Choroid plexus epithelial cell (primary cell): ENCODE results near the gene TMOD1.

ENCODE experiments used
- DNase-seq: peaks from one replicate; pipeline ENCODE4 v3.0.0-alpha.2; 2010; ENCODE audit warnings: low read depth
- H3K4me3 ChIP-seq: 2 replicates; pipeline ENCODE4 v1.5.1; 2011; ENCODE audit warnings: low read depth, mild to moderate bottlenecking, control low read depth, low read length, moderate library complexity
- TF ChIP-seq, protein P1 (sequence below): conservative IDR thresholded peaks from 2 replicates; pipeline ENCODE4 v1.5.1; 2011; ENCODE audit warnings: low read depth, mild to moderate bottlenecking, control low read depth, inconsistent platforms, low read length, moderate library complexity

Gene TMOD1

DNA sequence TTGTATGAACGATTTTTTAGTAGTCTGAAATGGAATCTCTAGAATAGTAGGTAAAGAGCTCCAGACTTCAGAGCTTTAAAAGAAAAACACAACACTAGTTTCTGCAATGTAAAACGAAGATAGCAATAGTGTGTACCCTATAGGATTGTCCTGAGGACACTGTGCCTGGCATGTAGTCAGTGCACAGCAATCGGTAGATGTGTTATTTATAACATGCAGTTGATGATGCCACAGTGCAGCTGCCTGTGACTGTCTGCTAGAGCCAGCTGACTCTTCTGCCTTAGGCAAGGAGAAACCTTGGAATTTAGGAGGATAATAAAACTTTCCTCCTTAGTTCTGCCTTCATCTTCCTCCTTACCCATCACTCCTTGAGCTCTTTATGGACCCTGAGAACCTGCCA, 27.7 kb upstream of the TMOD1 start:
- TF ChIP-seq, protein P1, sequence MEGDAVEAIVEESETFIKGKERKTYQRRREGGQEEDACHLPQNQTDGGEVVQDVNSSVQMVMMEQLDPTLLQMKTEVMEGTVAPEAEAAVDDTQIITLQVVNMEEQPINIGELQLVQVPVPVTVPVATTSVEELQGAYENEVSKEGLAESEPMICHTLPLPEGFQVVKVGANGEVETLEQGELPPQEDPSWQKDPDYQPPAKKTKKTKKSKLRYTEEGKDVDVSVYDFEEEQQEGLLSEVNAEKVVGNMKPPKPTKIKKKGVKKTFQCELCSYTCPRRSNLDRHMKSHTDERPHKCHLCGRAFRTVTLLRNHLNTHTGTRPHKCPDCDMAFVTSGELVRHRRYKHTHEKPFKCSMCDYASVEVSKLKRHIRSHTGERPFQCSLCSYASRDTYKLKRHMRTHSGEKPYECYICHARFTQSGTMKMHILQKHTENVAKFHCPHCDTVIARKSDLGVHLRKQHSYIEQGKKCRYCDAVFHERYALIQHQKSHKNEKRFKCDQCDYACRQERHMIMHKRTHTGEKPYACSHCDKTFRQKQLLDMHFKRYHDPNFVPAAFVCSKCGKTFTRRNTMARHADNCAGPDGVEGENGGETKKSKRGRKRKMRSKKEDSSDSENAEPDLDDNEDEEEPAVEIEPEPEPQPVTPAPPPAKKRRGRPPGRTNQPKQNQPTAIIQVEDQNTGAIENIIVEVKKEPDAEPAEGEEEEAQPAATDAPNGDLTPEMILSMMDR, result no peak
- DNase-seq, result no peak
- no peak overlapping the region for H3K4me3 ChIP-seq

DNA sequence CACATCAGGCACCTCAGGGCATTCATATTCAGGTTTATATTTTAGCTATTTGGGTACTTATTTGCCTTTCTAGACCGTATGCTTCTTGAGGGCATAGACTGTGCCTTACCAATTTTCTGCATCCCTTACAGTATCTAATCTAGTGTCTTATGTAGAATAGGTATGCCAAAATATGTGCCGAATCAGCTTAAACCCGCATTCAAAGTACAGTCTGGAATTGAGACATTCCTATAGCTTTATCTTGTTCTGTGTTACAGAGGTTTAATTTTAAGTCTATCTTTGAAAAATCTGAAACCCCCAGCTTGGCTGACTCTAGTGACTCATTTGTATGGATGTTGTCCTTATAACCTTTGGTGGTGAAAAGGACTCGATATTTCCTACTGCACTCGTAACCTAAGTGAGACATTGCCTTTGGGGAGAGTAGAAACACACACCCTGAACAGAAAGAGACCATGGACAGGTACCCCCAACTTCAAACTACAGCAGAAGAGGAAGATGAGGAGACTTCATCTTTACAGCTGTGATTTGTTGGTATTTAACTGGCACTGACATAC, 27.0 kb upstream of the TMOD1 start:
- no peak overlapping the region for H3K4me3 ChIP-seq
- TF ChIP-seq, protein P1, result no peak
- DNase-seq, result peak; percentile 30

DNA sequence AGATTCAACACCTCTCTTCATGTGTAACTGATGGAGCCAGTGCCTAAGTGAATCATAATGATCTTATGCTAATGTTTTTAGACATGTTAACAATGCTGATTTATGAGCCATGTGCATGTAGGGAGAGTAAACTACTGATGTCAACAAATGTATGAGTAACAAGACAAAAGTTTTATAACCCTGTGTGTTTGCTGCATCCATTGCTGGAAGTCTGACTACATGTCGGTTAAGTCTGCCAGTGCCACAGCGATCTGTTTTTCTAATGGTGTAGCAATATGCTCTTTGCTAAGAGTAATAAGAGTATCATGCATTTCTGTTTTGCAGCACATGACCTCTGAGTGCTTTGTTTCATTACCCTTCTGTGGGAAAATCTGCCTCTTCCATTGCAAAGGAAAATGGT, 26.4 kb upstream of the TMOD1 start:
- peak; percentile 21 for DNase-seq
- TF ChIP-seq, protein P1, result no peak
- H3K4me3 ChIP-seq, result no peak overlapping the region

GRCh38 chr9:97478301-97478981, 23.0 kb upstream of the TMOD1 start:
- TF ChIP-seq, protein P1, result no peak
- H3K4me3 ChIP-seq, result no peak overlapping the region
- DNase-seq, result no peak

- TF ChIP-seq, protein P1, result no peak
- DNase-seq, result no peak
- H3K4me3 ChIP-seq, result no peak overlapping the region
Observed at GRCh38 chr9:97479496-97480159, 21.8 kb upstream of the TMOD1 start.

GRCh38 chr9:97480174-97480573, 21.3 kb upstream of the TMOD1 start:
- TF ChIP-seq, protein P1, result no peak
- DNase-seq, result no peak
- H3K4me3 ChIP-seq, result no peak overlapping the region
